GM12874 (cell line): Measurements from ENCODE around the gene SPAST.

Experiments
- TF ChIP-seq, protein P1 (sequence below): IDR thresholded peaks from 2 replicates; pipeline ENCODE4 v1.5.1; 2011; ENCODE audit warnings: low read depth, mild to moderate bottlenecking, control low read depth, low read length, moderate library complexity; ENCODE audit not compliant: insufficient read depth

Gene SPAST

DNA sequence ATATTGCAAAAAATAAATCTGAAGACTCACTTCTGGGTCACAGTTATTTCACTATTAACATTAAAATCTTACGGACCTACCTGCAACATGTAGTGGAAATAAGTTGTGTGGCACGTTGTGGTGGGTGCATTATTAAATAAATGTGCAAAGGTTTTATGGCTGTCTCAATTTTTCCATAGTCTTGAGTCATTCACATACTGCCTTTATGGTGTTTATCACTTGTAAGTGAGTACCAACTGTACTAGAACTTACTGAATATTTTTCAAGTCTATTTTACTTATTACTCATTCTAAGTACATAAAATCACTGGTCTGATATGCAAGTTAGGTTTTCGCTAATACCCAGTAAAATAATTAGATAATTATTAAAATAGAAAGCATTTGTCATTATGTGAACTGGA is 54.7 kb downstream of the SPAST start:
- TF ChIP-seq, protein P1, sequence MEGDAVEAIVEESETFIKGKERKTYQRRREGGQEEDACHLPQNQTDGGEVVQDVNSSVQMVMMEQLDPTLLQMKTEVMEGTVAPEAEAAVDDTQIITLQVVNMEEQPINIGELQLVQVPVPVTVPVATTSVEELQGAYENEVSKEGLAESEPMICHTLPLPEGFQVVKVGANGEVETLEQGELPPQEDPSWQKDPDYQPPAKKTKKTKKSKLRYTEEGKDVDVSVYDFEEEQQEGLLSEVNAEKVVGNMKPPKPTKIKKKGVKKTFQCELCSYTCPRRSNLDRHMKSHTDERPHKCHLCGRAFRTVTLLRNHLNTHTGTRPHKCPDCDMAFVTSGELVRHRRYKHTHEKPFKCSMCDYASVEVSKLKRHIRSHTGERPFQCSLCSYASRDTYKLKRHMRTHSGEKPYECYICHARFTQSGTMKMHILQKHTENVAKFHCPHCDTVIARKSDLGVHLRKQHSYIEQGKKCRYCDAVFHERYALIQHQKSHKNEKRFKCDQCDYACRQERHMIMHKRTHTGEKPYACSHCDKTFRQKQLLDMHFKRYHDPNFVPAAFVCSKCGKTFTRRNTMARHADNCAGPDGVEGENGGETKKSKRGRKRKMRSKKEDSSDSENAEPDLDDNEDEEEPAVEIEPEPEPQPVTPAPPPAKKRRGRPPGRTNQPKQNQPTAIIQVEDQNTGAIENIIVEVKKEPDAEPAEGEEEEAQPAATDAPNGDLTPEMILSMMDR = no peak

DNA sequence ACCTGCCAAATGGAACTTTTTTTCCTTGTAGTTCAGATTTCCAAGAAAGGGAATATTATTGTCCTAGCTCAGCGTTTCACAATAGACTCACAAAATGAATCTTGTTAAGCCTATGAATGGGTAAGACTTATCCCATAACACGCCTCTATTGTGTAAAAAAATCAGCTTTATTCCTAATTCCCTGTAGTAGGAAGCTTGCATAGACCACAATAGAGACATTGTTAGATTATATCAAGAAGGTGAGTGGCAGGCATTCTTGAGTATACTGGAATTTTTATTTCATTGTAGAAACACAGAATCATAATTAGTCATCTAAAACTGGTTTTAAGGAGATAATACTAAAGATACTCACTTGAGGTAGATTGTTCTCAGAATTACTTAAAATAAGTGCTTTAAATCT is 55.8 kb downstream of the SPAST start:
- TF ChIP-seq, protein P1 = no peak

DNA sequence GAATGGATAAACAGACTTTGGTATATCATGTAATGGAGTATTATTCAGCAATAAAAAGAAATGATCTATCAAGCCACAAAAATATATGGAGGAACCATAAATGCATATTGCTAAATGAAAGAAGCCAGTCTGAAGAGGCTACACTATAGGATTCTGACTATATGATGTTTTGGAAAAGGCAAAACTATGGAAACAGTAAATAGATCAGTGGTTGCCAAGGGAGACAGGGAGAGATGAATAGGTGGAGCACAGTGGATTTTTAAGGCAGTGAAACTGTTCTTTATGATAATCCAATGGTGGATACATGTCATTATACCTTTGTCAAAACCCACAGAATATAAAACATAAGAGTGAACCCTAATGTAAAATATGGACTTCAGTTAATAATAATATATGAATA is 61.3 kb downstream of the SPAST start:
- TF ChIP-seq, protein P1 = no peak

DNA sequence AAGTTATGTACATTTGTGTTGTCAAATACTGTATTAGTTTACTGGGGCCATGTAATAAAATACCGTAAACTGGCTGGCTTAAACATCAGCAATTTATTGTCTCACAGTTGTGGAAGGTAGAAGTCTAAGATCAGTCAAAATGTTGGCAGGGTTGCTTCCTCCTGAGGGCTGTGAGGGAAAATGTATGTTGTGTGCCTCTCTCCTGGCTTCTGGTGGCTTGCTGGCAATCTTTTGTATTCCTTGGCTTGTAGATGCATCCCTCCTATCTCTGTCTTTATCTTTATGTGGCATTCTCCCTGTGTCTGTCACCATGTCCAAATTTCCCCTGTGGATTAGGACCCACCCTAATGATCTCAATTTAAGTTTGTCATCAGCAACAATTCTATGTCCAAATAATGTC is 65.3 kb downstream of the SPAST start:
- TF ChIP-seq, protein P1 = no peak

DNA sequence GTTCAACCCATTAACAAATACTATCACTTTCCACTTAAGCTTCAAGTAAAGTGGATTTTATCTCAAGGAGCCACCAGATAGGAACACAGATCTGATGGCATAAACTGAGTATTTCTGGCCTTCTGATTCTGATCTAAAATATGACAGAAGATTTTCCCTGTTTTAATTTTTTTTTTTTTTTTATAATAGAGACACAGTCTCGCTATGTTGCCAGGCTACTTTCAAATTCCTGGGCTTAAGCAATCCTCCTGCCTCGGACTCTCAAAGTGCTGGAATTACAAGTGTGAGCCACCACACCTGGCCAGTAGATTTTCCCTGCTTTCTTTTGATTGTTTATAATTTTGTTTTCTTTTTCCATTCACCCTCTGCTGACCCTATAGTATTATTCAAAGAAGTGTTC is 65.7 kb downstream of the SPAST start:
- TF ChIP-seq, protein P1 = no peak

DNA sequence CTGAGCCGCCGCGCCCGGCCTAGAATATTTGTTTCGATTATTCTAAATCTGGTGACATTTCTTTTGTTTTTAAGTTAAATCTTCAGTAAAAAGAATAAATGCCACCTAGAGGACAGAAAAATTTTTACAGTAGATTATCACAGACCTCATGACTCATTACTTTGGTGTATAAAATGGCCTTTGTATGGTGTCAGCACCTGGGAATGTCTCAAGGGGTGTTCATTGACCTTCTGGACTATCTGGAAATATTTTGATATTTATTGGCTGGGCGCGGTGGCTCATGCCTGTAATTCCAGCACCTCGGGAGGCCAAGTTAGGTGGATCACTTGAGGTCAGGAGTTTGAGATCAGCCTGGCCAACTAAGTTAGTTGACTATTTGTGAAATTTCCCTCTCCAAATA is 72.1 kb downstream of the SPAST start:
- TF ChIP-seq, protein P1 = no peak

DNA sequence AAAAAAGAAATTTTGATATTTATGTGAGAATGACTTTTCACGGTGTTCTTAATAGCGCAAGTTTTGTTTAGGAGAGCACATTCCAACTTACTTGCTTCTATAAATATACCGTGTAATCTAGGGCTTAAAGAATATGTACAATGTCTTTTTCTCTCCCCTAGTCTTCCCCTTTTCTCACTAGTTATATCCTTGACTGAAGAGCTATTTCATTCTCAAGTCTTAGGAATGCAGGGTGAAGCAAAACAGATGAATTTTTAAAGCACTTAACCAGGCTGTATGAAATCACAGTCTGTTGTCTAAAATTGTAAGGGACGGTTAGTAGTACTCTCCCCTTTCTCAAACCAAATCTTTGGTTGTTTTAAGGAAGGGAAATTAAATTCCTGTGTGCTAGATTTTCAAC is 72.7 kb downstream of the SPAST start:
- TF ChIP-seq, protein P1 = no peak

DNA sequence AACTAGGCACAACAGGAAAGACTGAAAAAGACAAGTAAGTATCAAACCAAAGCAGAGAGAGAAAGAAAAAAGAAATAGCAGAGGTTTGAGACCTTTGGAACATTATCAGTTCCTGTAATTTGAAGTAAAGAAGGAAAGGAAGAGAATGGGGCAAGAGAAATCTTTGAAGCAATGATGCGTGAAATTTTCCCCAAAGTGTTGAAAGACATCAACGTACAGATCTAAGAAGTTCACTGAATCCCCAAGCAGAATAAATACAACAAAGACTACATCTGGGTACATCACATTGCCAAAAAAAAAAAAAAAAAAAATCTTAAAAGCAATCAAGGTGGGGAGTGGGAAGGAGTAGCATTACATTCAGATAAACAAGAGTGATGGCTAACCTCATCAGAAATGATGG is 96.3 kb downstream of the SPAST start:
- TF ChIP-seq, protein P1 = no peak
